Measurements from ENCODE around the gene PKMYT1.

GRCh38 chr16:2999929-3000328 is 19.7 kb upstream of the PKMYT1 start:
- TF ChIP-seq, protein P1, sequence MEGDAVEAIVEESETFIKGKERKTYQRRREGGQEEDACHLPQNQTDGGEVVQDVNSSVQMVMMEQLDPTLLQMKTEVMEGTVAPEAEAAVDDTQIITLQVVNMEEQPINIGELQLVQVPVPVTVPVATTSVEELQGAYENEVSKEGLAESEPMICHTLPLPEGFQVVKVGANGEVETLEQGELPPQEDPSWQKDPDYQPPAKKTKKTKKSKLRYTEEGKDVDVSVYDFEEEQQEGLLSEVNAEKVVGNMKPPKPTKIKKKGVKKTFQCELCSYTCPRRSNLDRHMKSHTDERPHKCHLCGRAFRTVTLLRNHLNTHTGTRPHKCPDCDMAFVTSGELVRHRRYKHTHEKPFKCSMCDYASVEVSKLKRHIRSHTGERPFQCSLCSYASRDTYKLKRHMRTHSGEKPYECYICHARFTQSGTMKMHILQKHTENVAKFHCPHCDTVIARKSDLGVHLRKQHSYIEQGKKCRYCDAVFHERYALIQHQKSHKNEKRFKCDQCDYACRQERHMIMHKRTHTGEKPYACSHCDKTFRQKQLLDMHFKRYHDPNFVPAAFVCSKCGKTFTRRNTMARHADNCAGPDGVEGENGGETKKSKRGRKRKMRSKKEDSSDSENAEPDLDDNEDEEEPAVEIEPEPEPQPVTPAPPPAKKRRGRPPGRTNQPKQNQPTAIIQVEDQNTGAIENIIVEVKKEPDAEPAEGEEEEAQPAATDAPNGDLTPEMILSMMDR (conservative IDR thresholded peaks at IDR 0.05; ENCODE audit: low read depth in 2 of 2), result no peak
- TF ChIP-seq REST (IDR thresholded peaks at IDR 0.05; ENCODE audit: unreplicated experiment) (no peak), EZH2 (IDR thresholded peaks at IDR 0.05; ENCODE audit: low read depth, unreplicated experiment) (no peak), EZH2phosphoT487 (IDR thresholded peaks at IDR 0.05; ENCODE audit: unreplicated experiment) (no peak), CREB1 (CRISPR knock-in tag; IDR thresholded peaks at IDR 0.05; ENCODE audit: low read depth) (no peak), POLR2AphosphoS5 (IDR thresholded peaks at IDR 0.05; ENCODE audit: low read depth) (no peak), JUNB (IDR thresholded peaks at IDR 0.05; ENCODE audit: unreplicated experiment) (no peak), ZNF114 (CRISPR knock-in tag; IDR thresholded peaks at IDR 0.05) (no peak), ZNF331 (CRISPR knock-in tag; IDR thresholded peaks at IDR 0.05; ENCODE audit: low read depth) (no peak), STAT1 (IDR thresholded peaks at IDR 0.05; ENCODE audit: unreplicated experiment) (no peak)
- TF ChIP-seq, protein P2, sequence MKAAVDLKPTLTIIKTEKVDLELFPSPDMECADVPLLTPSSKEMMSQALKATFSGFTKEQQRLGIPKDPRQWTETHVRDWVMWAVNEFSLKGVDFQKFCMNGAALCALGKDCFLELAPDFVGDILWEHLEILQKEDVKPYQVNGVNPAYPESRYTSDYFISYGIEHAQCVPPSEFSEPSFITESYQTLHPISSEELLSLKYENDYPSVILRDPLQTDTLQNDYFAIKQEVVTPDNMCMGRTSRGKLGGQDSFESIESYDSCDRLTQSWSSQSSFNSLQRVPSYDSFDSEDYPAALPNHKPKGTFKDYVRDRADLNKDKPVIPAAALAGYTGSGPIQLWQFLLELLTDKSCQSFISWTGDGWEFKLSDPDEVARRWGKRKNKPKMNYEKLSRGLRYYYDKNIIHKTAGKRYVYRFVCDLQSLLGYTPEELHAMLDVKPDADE (IDR thresholded peaks at IDR 0.05), result no peak

Measured in GM23338 (cell line).